Hematopoietic multipotent progenitor cell (in vitro differentiated cells): ENCODE measurements around the gene GRIN2A. TPM values are rescaled to one million over a fixed set of nuclear protein-coding genes. Genes with fewer than 3 reads are reported as not detected.

Source experiments
- DNase-seq, 3 donors: peaks; one replicate each; pipeline ENCODE4 v3.0.0-alpha.2; 2011 to 2015; ENCODE audit warnings: low read depth in 2 of 3, low spot score in 2 of 3
- total RNA-seq: library from RNA; depleted of rRNA; stranded (reverse); fragments of >200 nt; gene quantifications from one replicate; pipeline ENCODE4 v1.2.3, GENCODE V29; 2012

The GRIN2A gene
- total RNA-seq, 1 donor: under 0.01 TPM

GRCh38 chr16:10090816-10091215, 91.4 kb downstream of the GRIN2A start:
- no peak for DNase-seq

GRCh38 chr16:10088380-10088793, 93.8 kb downstream of the GRIN2A start:
- no peak for DNase-seq

GRCh38 chr16:10087151-10087550, 95.1 kb downstream of the GRIN2A start:
- no peak for DNase-seq

GRCh38 chr16:10086620-10087019, 95.6 kb downstream of the GRIN2A start:
- no peak for DNase-seq

GRCh38 chr16:10085078-10085798, 97.0 kb downstream of the GRIN2A start:
- no peak for DNase-seq

GRCh38 chr16:10083301-10083700, 98.9 kb downstream of the GRIN2A start:
- DNase-seq: no peak

- no peak for DNase-seq
Measured at GRCh38 chr16:10081201-10081940, 100.9 kb downstream of the GRIN2A start.

- DNase-seq: peak in 1 of 3 donors; percentile 4
Measured at GRCh38 chr16:10080051-10080772, 102.0 kb downstream of the GRIN2A start.

- DNase-seq: no peak
Measured at GRCh38 chr16:10078541-10078949, 103.7 kb downstream of the GRIN2A start.

- no peak for DNase-seq
Measured at GRCh38 chr16:10077861-10078260, 104.4 kb downstream of the GRIN2A start.

GRCh38 chr16:10076037-10076436, 106.2 kb downstream of the GRIN2A start:
- DNase-seq: no peak

GRCh38 chr16:10070591-10070990, 111.6 kb downstream of the GRIN2A start:
- DNase-seq: no peak

- no peak for DNase-seq
Measured at GRCh38 chr16:10069374-10069773, 112.9 kb downstream of the GRIN2A start.

- DNase-seq: no peak
Measured at GRCh38 chr16:10067835-10068234, 114.4 kb downstream of the GRIN2A start.

GRCh38 chr16:10067406-10067805, 114.8 kb downstream of the GRIN2A start:
- no peak for DNase-seq

- DNase-seq: no peak
Measured at GRCh38 chr16:10065019-10065418, 117.2 kb downstream of the GRIN2A start.

GRCh38 chr16:10048850-10049249, 133.4 kb downstream of the GRIN2A start:
- DNase-seq: no peak

- no peak for DNase-seq
Measured at GRCh38 chr16:10045947-10046346, 136.3 kb downstream of the GRIN2A start.

GRCh38 chr16:10045291-10045775, 136.9 kb downstream of the GRIN2A start:
- no peak for DNase-seq

GRCh38 chr16:10040136-10041080, 141.8 kb downstream of the GRIN2A start:
- no peak for DNase-seq
